Body of pancreas (tissue), 4 donors: ENCODE results near the gene MARCHF3.
"Not testable (repeated sequence)": the region's sequence is repeated elsewhere in the genome, so short reads cannot be mapped to it uniquely, and the experiment has no call there.

Source experiments
- CTCF ChIP-seq, 7 experiments: fragments of 450-650 bp in 4 of 7; fragments of 200-600 bp in 3 of 7; sonication (generic) in 3 of 7; IDR thresholded peaks; one replicate each; pipeline ENCODE4 v1.5.1; 2016 to 2019; ENCODE audit warnings: antibody characterized with exemption in 7 of 7
- POLR2A ChIP-seq, 3 donors: fragments of 450-650 bp; IDR thresholded peaks; one replicate each; pipeline ENCODE4 v1.6.1; 2016; ENCODE audit warnings: antibody characterized with exemption in 3 of 3, mild to moderate bottlenecking in 2 of 3

- TF ChIP-seq CTCF, POLR2A (IDR thresholded peaks at IDR 0.05): not testable (repeated sequence)
Measured at GRCh38 chr5:127016722-127017121, 13.6 kb downstream of the MARCHF3 start.
